WI38 (cell line): ENCODE measurements around the gene SLC9A6.
"Not testable (repeated sequence)": the region's sequence is repeated elsewhere in the genome, so short reads cannot be mapped to it uniquely, and the experiment has no call there.

Experiments
- H3K4me3 ChIP-seq: 2 replicates; pipeline ENCODE4 v1.5.1; 2011; ENCODE audit warnings: low read depth, mild to moderate bottlenecking, control low read depth, low read length
- TF ChIP-seq, protein P1 (sequence below): IDR thresholded peaks from 2 replicates; pipeline ENCODE4 v1.5.1; 2012; ENCODE audit warnings: low read depth, mild to moderate bottlenecking, control low read depth, low read length

SLC9A6 gene

DNA sequence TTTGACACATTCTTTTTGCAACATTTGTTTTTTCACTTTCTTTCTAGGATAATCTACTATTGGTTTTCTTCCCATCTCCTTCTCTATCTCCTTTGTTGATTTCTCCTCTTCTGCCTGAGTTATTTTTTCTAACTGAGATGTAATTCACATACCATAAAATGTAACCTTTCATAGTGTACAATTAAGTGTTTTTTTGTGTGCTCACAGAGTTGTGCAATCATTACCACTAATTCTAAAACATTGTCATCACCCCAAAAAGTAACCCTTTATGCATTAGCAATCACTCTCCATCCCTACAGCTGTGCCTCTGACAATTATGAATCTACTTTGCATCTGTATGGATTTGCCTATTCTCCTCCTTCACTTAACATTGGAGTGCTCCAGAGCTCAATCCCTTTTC is 95.5 kb downstream of the SLC9A6 start:
- TF ChIP-seq, protein P1, sequence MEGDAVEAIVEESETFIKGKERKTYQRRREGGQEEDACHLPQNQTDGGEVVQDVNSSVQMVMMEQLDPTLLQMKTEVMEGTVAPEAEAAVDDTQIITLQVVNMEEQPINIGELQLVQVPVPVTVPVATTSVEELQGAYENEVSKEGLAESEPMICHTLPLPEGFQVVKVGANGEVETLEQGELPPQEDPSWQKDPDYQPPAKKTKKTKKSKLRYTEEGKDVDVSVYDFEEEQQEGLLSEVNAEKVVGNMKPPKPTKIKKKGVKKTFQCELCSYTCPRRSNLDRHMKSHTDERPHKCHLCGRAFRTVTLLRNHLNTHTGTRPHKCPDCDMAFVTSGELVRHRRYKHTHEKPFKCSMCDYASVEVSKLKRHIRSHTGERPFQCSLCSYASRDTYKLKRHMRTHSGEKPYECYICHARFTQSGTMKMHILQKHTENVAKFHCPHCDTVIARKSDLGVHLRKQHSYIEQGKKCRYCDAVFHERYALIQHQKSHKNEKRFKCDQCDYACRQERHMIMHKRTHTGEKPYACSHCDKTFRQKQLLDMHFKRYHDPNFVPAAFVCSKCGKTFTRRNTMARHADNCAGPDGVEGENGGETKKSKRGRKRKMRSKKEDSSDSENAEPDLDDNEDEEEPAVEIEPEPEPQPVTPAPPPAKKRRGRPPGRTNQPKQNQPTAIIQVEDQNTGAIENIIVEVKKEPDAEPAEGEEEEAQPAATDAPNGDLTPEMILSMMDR = no peak
- H3K4me3 ChIP-seq = no peak overlapping the region

GRCh38 chrX:136086521-136086920 is 101.3 kb downstream of the SLC9A6 start:
- TF ChIP-seq, protein P1 = no peak
- H3K4me3 ChIP-seq = no peak overlapping the region

DNA sequence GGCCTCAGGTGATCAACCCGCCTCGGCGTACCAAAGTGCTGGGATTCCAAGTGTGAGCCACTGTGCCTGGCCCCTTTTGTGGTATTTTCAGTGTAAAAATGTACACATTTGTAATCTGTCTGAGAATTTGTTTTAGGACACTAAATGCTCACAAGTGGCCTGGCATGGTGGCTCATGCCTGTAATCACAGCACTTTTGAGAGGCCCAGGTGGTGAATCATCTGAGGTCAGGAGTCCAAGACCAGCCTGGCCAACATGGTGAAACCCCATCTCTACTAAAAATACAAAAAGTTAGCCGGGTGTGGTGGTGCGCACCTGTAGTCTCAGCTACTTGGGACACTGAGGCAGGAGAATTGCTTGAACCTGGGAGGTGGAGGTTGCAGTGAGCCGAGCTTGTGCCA is 106.7 kb downstream of the SLC9A6 start:
- H3K4me3 ChIP-seq = not testable (repeated sequence)

DNA sequence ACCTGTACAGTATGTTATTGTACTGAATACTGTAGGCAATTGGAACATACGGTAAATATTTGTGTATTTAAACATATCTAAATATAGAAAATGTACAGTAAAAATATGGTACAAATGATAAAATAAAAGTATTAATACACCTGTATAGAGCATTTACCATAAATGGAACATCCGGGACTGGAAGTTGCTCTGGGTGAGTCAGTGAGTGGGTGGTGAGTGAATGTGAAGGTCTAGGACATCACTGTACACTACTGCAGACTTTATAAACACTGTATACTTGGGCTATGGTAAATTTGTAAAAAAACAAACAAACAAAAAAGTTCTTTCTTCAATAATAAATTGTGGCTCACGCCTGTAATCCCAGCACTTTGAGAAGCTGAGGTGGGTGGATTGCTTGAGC is 109.7 kb downstream of the SLC9A6 start:
- H3K4me3 ChIP-seq = no peak overlapping the region
- TF ChIP-seq, protein P1 = no peak
